ENCODE data around the gene ST3GAL4. TPM values are rescaled to one million over a fixed set of nuclear protein-coding genes. Genes with fewer than 3 reads are reported as not detected.

ST3GAL4 gene
- total RNA-seq, 1 donor, result 13.8 TPM

DNA sequence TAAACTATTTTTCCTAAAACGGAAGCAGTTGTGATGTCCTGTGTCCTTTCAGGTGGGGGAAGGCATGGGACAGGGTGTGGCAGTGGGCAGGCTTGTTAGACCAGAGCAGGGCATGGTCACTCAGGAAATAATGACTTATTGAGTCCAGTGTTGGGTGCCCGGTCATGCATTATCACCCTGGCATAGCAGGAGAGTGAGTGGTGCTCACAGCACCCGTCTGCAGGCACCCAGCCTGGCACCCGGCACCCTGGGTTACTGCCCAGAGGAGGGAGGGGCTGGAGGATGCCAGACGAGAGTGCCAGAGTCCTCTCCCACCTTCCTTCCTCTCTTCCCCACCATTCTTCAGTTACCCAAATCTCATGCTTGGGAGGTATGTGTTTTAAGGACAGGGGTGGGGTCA is 59.1 kb downstream of the ST3GAL4 start:
- TF ChIP-seq, protein P1, sequence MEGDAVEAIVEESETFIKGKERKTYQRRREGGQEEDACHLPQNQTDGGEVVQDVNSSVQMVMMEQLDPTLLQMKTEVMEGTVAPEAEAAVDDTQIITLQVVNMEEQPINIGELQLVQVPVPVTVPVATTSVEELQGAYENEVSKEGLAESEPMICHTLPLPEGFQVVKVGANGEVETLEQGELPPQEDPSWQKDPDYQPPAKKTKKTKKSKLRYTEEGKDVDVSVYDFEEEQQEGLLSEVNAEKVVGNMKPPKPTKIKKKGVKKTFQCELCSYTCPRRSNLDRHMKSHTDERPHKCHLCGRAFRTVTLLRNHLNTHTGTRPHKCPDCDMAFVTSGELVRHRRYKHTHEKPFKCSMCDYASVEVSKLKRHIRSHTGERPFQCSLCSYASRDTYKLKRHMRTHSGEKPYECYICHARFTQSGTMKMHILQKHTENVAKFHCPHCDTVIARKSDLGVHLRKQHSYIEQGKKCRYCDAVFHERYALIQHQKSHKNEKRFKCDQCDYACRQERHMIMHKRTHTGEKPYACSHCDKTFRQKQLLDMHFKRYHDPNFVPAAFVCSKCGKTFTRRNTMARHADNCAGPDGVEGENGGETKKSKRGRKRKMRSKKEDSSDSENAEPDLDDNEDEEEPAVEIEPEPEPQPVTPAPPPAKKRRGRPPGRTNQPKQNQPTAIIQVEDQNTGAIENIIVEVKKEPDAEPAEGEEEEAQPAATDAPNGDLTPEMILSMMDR (IDR thresholded peaks at IDR 0.05; ENCODE audit: extremely low read depth, low read depth, low read length), result no peak
- H3K4me2 ChIP-seq (ENCODE audit: insufficient read depth, low read length), result no peak overlapping the region
- H3K36me3 ChIP-seq (ENCODE audit: insufficient read depth, low read length), result peaks cover 13% of the 10 kb centered on the region
- H3K4me3 ChIP-seq (ENCODE audit: insufficient read depth, low read length), result no peak overlapping the region
- peaks cover 5% of the 10 kb centered on the region for H3K4me1 ChIP-seq (ENCODE audit: insufficient read depth, low read length)
- peak; percentile 66 for DNase-seq (ENCODE audit: insufficient read length, low spot score, missing footprints)
- no peaks in the 10 kb centered on the region for H4K20me1 ChIP-seq (ENCODE audit: insufficient read depth, low read length)
- H3K9me3 ChIP-seq (ENCODE audit: low read depth, low read length), result no peaks in the 10 kb centered on the region
- H3K27ac ChIP-seq (ENCODE audit: low read depth, low read length), result no peak overlapping the region
- no peak overlapping the region for H2AFZ ChIP-seq (ENCODE audit: low read length)
- no peaks in the 10 kb centered on the region for H3K27me3 ChIP-seq (ENCODE audit: insufficient read depth, low read length)
- H3K79me2 ChIP-seq (ENCODE audit: insufficient read depth, low read length), result no peaks in the 10 kb centered on the region

DNA sequence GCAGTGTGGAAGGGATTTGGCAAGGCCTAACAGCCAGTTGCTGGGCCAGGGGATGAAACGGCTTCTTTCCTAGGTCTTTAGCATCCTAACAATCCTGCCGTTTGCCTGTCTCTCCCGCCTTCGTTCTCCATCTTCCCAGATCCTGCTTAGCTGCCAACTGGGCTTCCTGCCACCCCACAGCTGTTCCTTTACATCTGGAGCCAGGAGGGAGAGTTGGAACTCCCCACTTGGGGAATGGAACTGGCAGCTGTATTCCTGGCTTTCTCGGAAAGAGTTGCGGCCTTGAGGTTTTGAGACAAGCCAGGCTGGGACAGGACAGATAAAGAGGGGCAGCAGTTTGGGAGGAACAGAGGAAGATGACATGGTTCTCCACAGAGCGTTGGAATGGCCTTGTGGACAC is 59.6 kb downstream of the ST3GAL4 start:
- H2AFZ ChIP-seq (ENCODE audit: low read length), result no peak overlapping the region
- no peaks in the 10 kb centered on the region for H3K79me2 ChIP-seq (ENCODE audit: insufficient read depth, low read length)
- no peaks in the 10 kb centered on the region for H3K9me3 ChIP-seq (ENCODE audit: low read depth, low read length)
- TF ChIP-seq, protein P1 (IDR thresholded peaks at IDR 0.05; ENCODE audit: extremely low read depth, low read depth, low read length), result no peak
- no peak overlapping the region for H3K4me3 ChIP-seq (ENCODE audit: insufficient read depth, low read length)
- peak; percentile 94 for DNase-seq (ENCODE audit: insufficient read length, low spot score, missing footprints)
- H4K20me1 ChIP-seq (ENCODE audit: insufficient read depth, low read length), result no peaks in the 10 kb centered on the region
- H3K36me3 ChIP-seq (ENCODE audit: insufficient read depth, low read length), result peaks cover 11% of the 10 kb centered on the region
- H3K27me3 ChIP-seq (ENCODE audit: insufficient read depth, low read length), result no peaks in the 10 kb centered on the region
- peaks cover 11% of the 10 kb centered on the region for H3K4me1 ChIP-seq (ENCODE audit: insufficient read depth, low read length)
- H3K27ac ChIP-seq (ENCODE audit: low read depth, low read length), result no peak overlapping the region
- H3K4me2 ChIP-seq (ENCODE audit: insufficient read depth, low read length), result no peak overlapping the region

GRCh38 chr11:126415669-126416420 is 60.4 kb downstream of the ST3GAL4 start:
- peak overlapping the region; percentile 53 for H2AFZ ChIP-seq (ENCODE audit: low read length)
- H3K27me3 ChIP-seq (ENCODE audit: insufficient read depth, low read length), result no peaks in the 10 kb centered on the region
- TF ChIP-seq, protein P1 (IDR thresholded peaks at IDR 0.05; ENCODE audit: extremely low read depth, low read depth, low read length), result no peak
- H3K4me3 ChIP-seq (ENCODE audit: insufficient read depth, low read length), result peak overlapping the region; percentile 65
- peaks cover 10% of the 10 kb centered on the region for H3K36me3 ChIP-seq (ENCODE audit: insufficient read depth, low read length)
- H3K4me2 ChIP-seq (ENCODE audit: insufficient read depth, low read length), result peak overlapping the region; percentile 63
- DNase-seq (ENCODE audit: insufficient read length, low spot score, missing footprints), result peak; percentile 66
- no peaks in the 10 kb centered on the region for H3K9me3 ChIP-seq (ENCODE audit: low read depth, low read length)
- H3K79me2 ChIP-seq (ENCODE audit: insufficient read depth, low read length), result no peaks in the 10 kb centered on the region
- peaks cover 11% of the 10 kb centered on the region for H3K4me1 ChIP-seq (ENCODE audit: insufficient read depth, low read length)
- no peaks in the 10 kb centered on the region for H4K20me1 ChIP-seq (ENCODE audit: insufficient read depth, low read length)
- no peak overlapping the region for H3K27ac ChIP-seq (ENCODE audit: low read depth, low read length)

DNA sequence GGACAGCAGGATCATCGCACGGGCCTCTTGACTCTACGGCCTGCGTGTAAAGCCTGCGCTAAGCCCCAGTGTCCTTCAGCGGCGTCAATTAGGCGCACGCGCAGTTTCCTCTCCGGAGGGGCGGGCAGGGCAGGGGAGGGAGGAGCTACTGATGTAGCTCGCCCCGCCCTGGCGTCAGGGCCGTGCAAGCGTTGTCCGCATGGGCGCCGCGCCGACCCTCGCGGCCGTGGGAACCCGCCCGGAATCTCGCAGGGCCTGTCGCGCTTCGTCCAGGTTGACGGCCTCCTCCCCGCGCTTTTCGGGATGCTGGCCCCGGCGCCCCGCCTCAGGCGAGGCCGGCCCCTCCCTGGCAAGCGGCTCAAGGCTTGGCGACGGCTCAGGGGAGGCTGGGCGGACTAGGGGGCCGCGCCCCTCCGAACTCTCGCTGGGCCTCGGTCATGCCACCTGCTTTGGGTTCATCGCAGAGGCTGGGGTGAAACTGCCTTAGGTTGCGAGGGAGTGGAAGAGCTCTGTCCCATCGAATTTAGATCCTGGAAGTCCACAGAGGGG is 61.1 kb downstream of the ST3GAL4 start:
- peak; percentile 97 for DNase-seq (ENCODE audit: insufficient read length, low spot score, missing footprints)

More for the DNA sequence above, 61.1 kb downstream of the ST3GAL4 start:
- Histone ChIP-seq H4K20me1 (ENCODE audit: insufficient read depth, low read length) (no peaks in the 10 kb centered on the region), H3K27ac (ENCODE audit: low read depth, low read length) (no peak overlapping the region), H2AFZ (ENCODE audit: low read length) (peak overlapping the region; percentile 53), H3K4me2 (ENCODE audit: insufficient read depth, low read length) (peak overlapping the region; percentile 63), H3K4me1 (ENCODE audit: insufficient read depth, low read length) (peaks cover 11% of the 10 kb centered on the region), H3K4me3 (ENCODE audit: insufficient read depth, low read length) (peak overlapping the region; percentile 65), H3K27me3 (ENCODE audit: insufficient read depth, low read length) (no peaks in the 10 kb centered on the region), H3K9me3 (ENCODE audit: low read depth, low read length) (no peaks in the 10 kb centered on the region), H3K79me2 (ENCODE audit: insufficient read depth, low read length) (no peaks in the 10 kb centered on the region), H3K36me3 (ENCODE audit: insufficient read depth, low read length) (peaks cover 10% of the 10 kb centered on the region)
- TF ChIP-seq, protein P1 (IDR thresholded peaks at IDR 0.05; ENCODE audit: extremely low read depth, low read depth, low read length), result no peak
